Keratinocyte (primary cell): Measurements from ENCODE around the gene TXNL4B.

Experiments
- CTCF ChIP-seq, 3 experiments: IDR thresholded peaks in 1 of 3; conservative IDR thresholded peaks in 1 of 3; optimal IDR thresholded peaks in 1 of 3; 2 replicates in 2 of 3; 3 replicates in 1 of 3; pipeline versions ENCODE3 to v1.5.1; 2011; ENCODE audit warnings: low read length in 3 of 3, mild to moderate bottlenecking in 3 of 3, moderate library complexity in 2 of 3, control low read depth in 1 of 3, inconsistent platforms in 1 of 3; ENCODE audit not compliant: insufficient read depth in 2 of 3; ENCODE audit errors: extremely low read depth in 1 of 3
- EZH2 ChIP-seq: IDR thresholded peaks from one replicate; pipeline ENCODE4 v1.6.1; 2012; ENCODE audit warnings: inconsistent platforms, mild to moderate bottlenecking, low read length, moderate library complexity

GRCh38 chr16:72126429-72126765 is 33.0 kb upstream of the TXNL4B start:
- TF ChIP-seq CTCF (optimal IDR thresholded peaks at IDR 0.05 in 1 of 3, IDR thresholded peaks at IDR 0.05 in 1 of 3, conservative IDR thresholded peaks at IDR 0.05 in 1 of 3; ENCODE audit: extremely low read depth in 1 of 3, insufficient read depth in 2 of 3, low read length in 3 of 3) (no peak), EZH2 (no peak)
